A549 (cell line): Measurements from ENCODE around the gene RPA3. TPM values are rescaled to one million over a fixed set of nuclear protein-coding genes. Genes with fewer than 3 reads are reported as not detected.

ENCODE experiments used
- ATAC-seq, 2 experiments: fragments of 200-7000 bp in 1 of 2; fragments of >200 bp in 1 of 2; cut with Nextera tagmentation in 1 of 2; cut with Tn5 transposase in 1 of 2; 3 replicates each; pipeline versions ENCODE4 v1.8.0 to v1.9.1; 2018 to 2020; ENCODE audit warnings: mild to moderate bottlenecking in 1 of 2, moderate library complexity in 1 of 2
- CTCF ChIA-PET: fragments of 300-600 bp; sonication (Branson Sonifier 250); formaldehyde crosslinking; extraction: SDS; loops from one replicate; lab custom pipeline; 2021; ENCODE audit warnings: antibody characterized with exemption, inconsistent platforms; lab: Yijun Ruan, JAX
- POLR2A ChIA-PET: fragments of 350-600 bp; formaldehyde crosslinking; extraction: SDS; loops from one replicate; lab custom pipeline; 2021; ENCODE audit warnings: antibody characterized with exemption, inconsistent platforms; lab: Yijun Ruan, JAX
- DNase-seq, 2 experiments: peaks; one replicate each; pipeline versions ENCODE4 v3.0.0 to v3.0.0-alpha.2; 2011 to 2016; ENCODE audit warnings: low read depth in 1 of 2, low spot score in 1 of 2
- FAIRE-seq: peaks from 2 replicates; lab custom pipeline; 2011; peaks lifted over from hg19 to GRCh38; lab: Jason Lieb, UNC
- H3K27ac ChIP-seq, 2 experiments: fragments of >200 bp; sonication (Bioruptor Twin); formaldehyde crosslinking; 3 replicates each; pipeline ENCODE4 v1.5.1; 2016 to 2017
- H3K4me1 ChIP-seq: fragments of >200 bp; sonication (Bioruptor Twin); formaldehyde crosslinking; 3 replicates; pipeline ENCODE4 v1.6.1; 2016
- H3K4me2 ChIP-seq: fragments of >200 bp; sonication (Bioruptor Twin); formaldehyde crosslinking; 3 replicates; pipeline ENCODE4 v1.6.1; 2016
- H3K4me3 ChIP-seq: fragments of >200 bp; sonication (Bioruptor Twin); formaldehyde crosslinking; 3 replicates; pipeline ENCODE4 v1.5.1; 2016
- H3K9me3 ChIP-seq: fragments of >200 bp; sonication (Bioruptor Twin); formaldehyde crosslinking; 3 replicates; pipeline ENCODE4 v1.6.1; 2016
- CBX8 ChIP-seq: fragments of 200-600 bp; sonication (generic); IDR thresholded peaks from 2 replicates; pipeline ENCODE4 v1.6.1; 2016
- CEBPB ChIP-seq, 2 experiments: fragments of >200 bp in 1 of 2; sonication (Bioruptor Twin) in 1 of 2; formaldehyde crosslinking in 1 of 2; IDR thresholded peaks; 2 replicates each; pipeline ENCODE4 v1.6.1; 2012 to 2016
- EHMT2 ChIP-seq: fragments of 200-600 bp; sonication (generic); IDR thresholded peaks from 2 replicates; pipeline ENCODE4 v1.6.1; 2016; ENCODE audit warnings: antibody characterized with exemption, low read depth, mild to moderate bottlenecking, moderate library complexity
- NFE2L2 ChIP-seq: fragments of 150-350 bp; conservative IDR thresholded peaks from 2 replicates; pipeline ENCODE4 v1.6.1; 2014; ENCODE audit warnings: low read length
- NR3C1 ChIP-seq: fragments of >200 bp; sonication (Bioruptor Twin); formaldehyde crosslinking; IDR thresholded peaks from 3 replicates; pipeline ENCODE4 v1.6.1; 2017
- ZSCAN20 ChIP-seq: fragments of 250-450 bp; sonication (Bioruptor Pico); IDR thresholded peaks from 2 replicates; pipeline ENCODE4 v1.8.0; 2022; ENCODE audit warnings: mild to moderate bottlenecking, moderate library complexity
- WGBS: methylation state at CpG from one replicate; pipeline ENCODE4 v1.1.6; 2017; ENCODE audit errors: missing lambda C conversion rate; 5-methylcytosine and 5-hydroxymethylcytosine counted together
- polyA plus RNA-seq, 4 experiments: library from polyadenylated mRNA; depleted of rRNA in 3 of 4; stranded (reverse); fragments of >200 nt; fragmentation: RNase III in 1 of 4; extraction: RNeasy Plus Mini Kit Qiagen cat#74134 plus additional on column Dnase treatment in 1 of 4; gene quantifications; 2 replicates in 3 of 4; 3 replicates in 1 of 4; pipeline ENCODE4 v1.2.3, GENCODE V29; 2011 to 2017
- TF ChIP-seq, protein P1 (sequence below): fragments of >200 bp; sonication (Bioruptor Twin); formaldehyde crosslinking; IDR thresholded peaks from 3 replicates; pipeline ENCODE4 v1.5.1; 2016
- TF ChIP-seq, protein P2 (sequence below): fragments of 150-350 bp; IDR thresholded peaks from 2 replicates; pipeline ENCODE4 v1.6.1; 2014; ENCODE audit warnings: low read depth, mild to moderate bottlenecking, low read length
- TF ChIP-seq, protein P3 (sequence below): fragments of 250-450 bp; sonication (Bioruptor Pico); IDR thresholded peaks from 2 replicates; pipeline ENCODE4 v1.5.0; 2020; ENCODE audit warnings: low read depth, mild to moderate bottlenecking, moderate library complexity
- TF ChIP-seq, protein P4 (sequence below): fragments of 450-650 bp; IDR thresholded peaks from 2 replicates; pipeline ENCODE4 v1.6.1; 2014; ENCODE audit warnings: antibody characterized with exemption
- TF ChIP-seq, protein P5 (sequence below): IDR thresholded peaks from 2 replicates; pipeline ENCODE4 v1.6.1; 2012

RPA3 gene
- polyA plus RNA-seq, 2 of the 4 experiments (the other 2 are of a cell fraction), result 95.1 to 129 TPM

DNA sequence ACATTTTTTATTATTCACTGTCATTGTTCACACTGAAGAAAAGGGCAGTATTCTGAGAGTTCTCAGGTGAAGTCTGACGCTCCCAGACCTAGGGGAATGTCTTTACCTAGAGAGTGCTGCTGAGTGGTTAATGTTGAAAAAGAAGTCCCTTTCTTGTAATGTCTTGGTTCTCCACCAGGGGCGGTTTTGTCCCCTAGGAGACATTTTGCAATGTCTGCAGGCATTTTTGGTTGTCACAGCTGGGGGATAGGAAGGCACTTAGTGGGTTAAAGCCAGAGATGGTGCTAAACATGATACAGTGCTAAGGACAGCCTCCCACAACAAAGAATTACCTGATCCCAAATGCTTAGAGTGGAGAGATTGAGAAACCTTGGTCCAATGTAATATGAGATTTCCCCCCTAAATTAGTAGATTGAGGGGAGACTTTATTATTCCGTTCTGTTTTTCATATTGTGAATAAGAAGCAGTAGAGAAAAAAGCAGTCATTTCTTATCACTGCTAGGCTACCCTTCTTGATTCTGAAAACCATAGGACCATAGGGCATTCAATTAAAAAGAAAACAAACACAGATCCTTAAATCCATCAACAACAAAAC lies 64.7 kb downstream of the RPA3 start:
- TF ChIP-seq EHMT2, result no peak
- TF ChIP-seq, protein P1, sequence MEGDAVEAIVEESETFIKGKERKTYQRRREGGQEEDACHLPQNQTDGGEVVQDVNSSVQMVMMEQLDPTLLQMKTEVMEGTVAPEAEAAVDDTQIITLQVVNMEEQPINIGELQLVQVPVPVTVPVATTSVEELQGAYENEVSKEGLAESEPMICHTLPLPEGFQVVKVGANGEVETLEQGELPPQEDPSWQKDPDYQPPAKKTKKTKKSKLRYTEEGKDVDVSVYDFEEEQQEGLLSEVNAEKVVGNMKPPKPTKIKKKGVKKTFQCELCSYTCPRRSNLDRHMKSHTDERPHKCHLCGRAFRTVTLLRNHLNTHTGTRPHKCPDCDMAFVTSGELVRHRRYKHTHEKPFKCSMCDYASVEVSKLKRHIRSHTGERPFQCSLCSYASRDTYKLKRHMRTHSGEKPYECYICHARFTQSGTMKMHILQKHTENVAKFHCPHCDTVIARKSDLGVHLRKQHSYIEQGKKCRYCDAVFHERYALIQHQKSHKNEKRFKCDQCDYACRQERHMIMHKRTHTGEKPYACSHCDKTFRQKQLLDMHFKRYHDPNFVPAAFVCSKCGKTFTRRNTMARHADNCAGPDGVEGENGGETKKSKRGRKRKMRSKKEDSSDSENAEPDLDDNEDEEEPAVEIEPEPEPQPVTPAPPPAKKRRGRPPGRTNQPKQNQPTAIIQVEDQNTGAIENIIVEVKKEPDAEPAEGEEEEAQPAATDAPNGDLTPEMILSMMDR, result peak; percentile 35
- TF ChIP-seq, protein P2, sequence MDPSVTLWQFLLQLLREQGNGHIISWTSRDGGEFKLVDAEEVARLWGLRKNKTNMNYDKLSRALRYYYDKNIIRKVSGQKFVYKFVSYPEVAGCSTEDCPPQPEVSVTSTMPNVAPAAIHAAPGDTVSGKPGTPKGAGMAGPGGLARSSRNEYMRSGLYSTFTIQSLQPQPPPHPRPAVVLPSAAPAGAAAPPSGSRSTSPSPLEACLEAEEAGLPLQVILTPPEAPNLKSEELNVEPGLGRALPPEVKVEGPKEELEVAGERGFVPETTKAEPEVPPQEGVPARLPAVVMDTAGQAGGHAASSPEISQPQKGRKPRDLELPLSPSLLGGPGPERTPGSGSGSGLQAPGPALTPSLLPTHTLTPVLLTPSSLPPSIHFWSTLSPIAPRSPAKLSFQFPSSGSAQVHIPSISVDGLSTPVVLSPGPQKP, result no peak
- TF ChIP-seq, protein P3, sequence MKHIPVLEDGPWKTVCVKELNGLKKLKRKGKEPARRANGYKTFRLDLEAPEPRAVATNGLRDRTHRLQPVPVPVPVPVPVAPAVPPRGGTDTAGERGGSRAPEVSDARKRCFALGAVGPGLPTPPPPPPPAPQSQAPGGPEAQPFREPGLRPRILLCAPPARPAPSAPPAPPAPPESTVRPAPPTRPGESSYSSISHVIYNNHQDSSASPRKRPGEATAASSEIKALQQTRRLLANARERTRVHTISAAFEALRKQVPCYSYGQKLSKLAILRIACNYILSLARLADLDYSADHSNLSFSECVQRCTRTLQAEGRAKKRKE (CRISPR knock-in tag), result no peak
- no peak for TF ChIP-seq NR3C1
- peak in 1 of 2 experiments; percentile 41; a peak in 1 of 4 replicates for TF ChIP-seq CEBPB (IDR thresholded peaks at IDR 0.05)
- TF ChIP-seq, protein P4, sequence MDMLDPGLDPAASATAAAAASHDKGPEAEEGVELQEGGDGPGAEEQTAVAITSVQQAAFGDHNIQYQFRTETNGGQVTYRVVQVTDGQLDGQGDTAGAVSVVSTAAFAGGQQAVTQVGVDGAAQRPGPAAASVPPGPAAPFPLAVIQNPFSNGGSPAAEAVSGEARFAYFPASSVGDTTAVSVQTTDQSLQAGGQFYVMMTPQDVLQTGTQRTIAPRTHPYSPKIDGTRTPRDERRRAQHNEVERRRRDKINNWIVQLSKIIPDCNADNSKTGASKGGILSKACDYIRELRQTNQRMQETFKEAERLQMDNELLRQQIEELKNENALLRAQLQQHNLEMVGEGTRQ, result no peak
- no peak overlapping the region for H3K27ac ChIP-seq
- POLR2A ChIA-PET, result no interaction called here
- DNase-seq (peak; percentile 18 to 36), FAIRE-seq (no peak), ATAC-seq (peak; percentile 34 to 38; a peak in 1 of 6 replicates)
- no peak overlapping the region for H3K4me3 ChIP-seq
- H3K9me3 ChIP-seq, result no peaks in the 10 kb centered on the region
- no peak overlapping the region for H3K4me2 ChIP-seq
- peaks cover 10% of the 10 kb centered on the region; the same call in 2 of the 3 replicates for H3K4me1 ChIP-seq
- CTCF ChIA-PET, result no interaction called here
- 60% methylated on average over 3 of the region's 3 CpGs for WGBS

DNA sequence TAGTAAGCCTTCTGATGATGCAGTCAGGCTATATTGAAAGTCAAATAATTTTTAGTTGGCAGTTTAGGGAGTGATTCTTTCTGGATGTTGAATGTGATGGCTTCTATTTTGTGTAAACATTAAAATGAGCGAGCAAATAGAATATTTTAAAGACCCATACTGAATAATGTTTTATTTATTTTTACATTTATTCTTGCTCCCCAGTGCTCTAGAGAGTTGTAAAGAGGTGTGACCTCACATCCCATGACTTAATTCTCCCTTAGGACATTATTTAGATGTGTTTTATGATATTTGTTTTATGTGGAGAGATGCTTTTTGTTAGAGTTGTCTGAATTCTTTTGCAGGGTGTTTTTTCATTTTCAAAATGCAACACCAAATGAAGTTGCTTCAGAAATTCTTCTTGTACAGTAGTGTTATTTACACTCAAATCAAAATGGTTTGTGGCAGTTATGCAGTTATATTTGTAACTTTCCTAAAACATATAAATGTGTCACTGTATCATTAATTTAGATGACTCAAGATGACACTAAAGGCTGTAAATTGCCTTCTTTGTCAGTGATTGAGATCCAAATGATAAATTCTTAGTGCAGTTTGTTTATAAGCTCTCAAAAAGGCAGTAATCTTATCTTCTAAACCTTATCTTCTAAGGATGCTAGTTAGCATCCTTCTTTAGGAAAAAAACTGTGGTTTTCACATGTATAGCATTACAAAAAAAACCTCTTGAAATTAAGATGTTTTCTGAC lies 65.4 kb downstream of the RPA3 start:
- TF ChIP-seq CBX8, result no peak
- TF ChIP-seq, protein P5, sequence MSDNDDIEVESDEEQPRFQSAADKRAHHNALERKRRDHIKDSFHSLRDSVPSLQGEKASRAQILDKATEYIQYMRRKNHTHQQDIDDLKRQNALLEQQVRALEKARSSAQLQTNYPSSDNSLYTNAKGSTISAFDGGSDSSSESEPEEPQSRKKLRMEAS, result no peak
- no peak for TF ChIP-seq EHMT2
- TF ChIP-seq, protein P1, result no peak
- no peak for TF ChIP-seq NFE2L2
- no peak for TF ChIP-seq ZSCAN20
- TF ChIP-seq, protein P3 (CRISPR knock-in tag), result no peak
- TF ChIP-seq, all 56 proteins: peak for 0
- CTCF ChIA-PET, result no interaction called here
- DNase-seq (no peak), ATAC-seq (no peak), FAIRE-seq (peak; percentile 7)
- no peak overlapping the region for H3K4me3 ChIP-seq
- no peaks in the 10 kb centered on the region for H3K9me3 ChIP-seq
- H3K27ac ChIP-seq, result no peak overlapping the region
- H3K4me2 ChIP-seq, result no peak overlapping the region
- peaks cover 10% of the 10 kb centered on the region; the same call in 2 of the 3 replicates for H3K4me1 ChIP-seq
- 47% methylated on average over 1 of the region's 1 CpG for WGBS
- POLR2A ChIA-PET, result interaction anchor here (1.3 kb wide), 1 partner anchor 13 kb away, joined by 3 read pairs; the partner anchor contains the start of gene UMAD1
